GM23248 (cell line): ENCODE data around the gene CCDC102A.

Experiments
- EZH2 ChIP-seq: fragments of 200-600 bp; sonication (generic); IDR thresholded peaks from 2 replicates; pipeline ENCODE4 v1.6.1; 2018; ENCODE audit warnings: antibody characterized with exemption, mild to moderate bottlenecking; ENCODE audit not compliant: insufficient read depth, poor library complexity, severe bottlenecking
- EZH2phosphoT487 ChIP-seq: fragments of 200-600 bp; sonication (generic); IDR thresholded peaks from 2 replicates; pipeline ENCODE4 v1.6.1; 2018; ENCODE audit warnings: antibody characterized with exemption, moderate library complexity, mild to moderate bottlenecking, low read depth; ENCODE audit not compliant: insufficient read depth

DNA sequence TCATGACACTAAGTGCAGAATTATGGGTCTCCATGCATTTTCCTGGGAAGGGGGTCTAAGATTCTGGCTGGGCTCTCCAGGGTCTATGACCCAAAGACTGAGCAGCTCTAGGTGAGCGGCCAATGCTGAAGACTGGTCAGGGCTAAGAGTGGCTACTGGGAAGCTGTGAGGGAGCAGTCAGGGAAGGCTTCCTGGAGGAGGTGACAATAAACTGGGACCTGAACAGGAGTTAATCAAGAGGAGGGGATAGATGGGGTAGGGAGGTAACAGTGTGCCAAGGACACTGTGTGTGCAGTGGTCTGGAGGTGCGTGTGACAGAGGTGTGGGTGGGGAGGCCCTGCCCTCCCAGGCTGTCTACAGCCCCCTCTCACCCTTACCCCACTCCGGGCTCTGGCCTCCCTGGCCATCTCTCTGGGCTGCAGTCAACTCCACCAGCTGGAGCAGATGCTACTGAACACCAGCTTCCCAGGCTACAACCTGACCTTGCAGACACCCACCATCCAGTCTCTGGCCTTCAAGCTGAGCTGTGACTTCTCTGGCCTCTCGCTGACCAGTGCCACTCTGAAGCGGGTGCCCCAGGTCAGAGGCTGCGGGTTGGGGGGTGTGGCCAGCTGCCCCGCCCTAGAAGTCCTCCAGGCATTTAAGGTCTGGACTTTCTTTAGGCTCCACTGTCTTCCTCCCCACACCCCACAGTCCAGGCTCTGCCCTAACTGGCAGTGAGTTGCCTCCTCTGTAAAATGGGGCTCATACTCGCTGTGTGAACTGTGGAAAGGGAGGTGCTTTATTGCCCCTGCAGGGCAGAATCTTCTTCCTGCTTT lies 26.5 kb upstream of the CCDC102A start:
- no peak for TF ChIP-seq EZH2phosphoT487
- TF ChIP-seq EZH2 = no peak
